ENCODE data around the gene FAM168B.

The FAM168B gene

DNA sequence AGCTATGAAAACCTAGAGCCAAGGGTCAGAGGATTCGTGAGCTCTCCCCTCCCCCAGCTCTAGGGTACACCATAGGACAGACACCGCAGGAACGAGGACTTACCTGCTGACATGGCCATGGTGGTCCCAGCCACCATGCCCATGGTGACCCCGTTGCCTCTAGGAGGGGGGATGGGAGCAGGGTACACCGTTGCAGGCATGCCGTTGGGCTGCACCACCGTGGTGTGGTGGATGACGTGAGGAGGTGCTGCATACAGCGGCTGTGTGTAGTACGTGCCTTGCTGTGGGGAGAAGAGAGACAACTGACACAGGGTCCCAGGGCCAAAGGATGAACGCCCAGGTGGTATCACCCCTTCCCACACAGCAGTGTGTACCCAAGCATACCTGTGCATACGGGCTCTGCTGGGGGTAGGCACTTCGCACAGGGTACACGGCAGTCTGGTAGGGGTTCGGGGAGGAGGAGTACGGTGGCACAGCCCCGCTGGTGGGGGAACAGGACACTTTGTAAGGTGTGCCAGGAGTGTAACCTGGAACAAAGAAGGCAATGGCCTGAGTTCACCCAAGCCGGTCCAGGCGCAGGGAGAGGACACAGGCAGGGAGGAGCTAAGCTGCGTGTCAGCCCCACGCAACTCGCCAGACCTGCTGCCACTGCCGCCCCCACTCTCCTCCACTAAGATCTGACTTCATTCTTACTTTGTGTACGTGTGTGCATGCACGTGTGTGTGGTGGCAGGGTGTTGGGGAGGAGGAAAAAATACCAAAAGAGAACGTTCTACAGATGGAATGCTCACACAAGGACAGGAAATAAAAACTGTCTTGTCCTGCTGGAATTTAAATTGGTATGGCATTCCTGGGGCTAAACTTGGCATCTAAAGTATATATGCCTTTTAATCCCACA, 37.8 kb downstream of the FAM168B start:
- DNase-seq, result no peak

GRCh38 chr2:131054488-131054887, 38.8 kb downstream of the FAM168B start:
- no peak for DNase-seq

- no peak for DNase-seq
Measured at GRCh38 chr2:131052741-131053263, 40.5 kb downstream of the FAM168B start.

- DNase-seq, result no peak
Measured at GRCh38 chr2:131050896-131051295, 42.4 kb downstream of the FAM168B start.

- DNase-seq, result no peak
Measured at GRCh38 chr2:131049150-131049718, 44.0 kb downstream of the FAM168B start.

DNA sequence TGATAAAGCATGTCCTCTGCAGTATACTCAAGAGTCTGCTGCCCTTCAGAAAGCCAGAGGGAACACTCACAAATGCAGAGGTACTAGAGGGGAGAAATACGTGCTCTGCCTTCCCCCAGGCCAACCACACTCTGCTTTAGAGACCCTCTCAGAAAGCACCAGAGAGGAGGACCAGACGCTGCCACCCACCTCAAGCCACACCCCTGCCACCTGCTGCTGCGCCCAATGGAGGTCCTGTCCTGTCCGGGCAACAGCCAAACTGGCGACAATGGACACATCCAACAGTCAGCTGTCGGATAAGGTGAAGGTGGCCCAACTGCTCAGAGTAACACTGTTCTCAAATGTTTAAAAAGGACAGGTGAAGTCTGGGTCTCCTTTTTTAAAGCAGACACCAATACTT, 44.6 kb downstream of the FAM168B start:
- no peak for DNase-seq

DNA sequence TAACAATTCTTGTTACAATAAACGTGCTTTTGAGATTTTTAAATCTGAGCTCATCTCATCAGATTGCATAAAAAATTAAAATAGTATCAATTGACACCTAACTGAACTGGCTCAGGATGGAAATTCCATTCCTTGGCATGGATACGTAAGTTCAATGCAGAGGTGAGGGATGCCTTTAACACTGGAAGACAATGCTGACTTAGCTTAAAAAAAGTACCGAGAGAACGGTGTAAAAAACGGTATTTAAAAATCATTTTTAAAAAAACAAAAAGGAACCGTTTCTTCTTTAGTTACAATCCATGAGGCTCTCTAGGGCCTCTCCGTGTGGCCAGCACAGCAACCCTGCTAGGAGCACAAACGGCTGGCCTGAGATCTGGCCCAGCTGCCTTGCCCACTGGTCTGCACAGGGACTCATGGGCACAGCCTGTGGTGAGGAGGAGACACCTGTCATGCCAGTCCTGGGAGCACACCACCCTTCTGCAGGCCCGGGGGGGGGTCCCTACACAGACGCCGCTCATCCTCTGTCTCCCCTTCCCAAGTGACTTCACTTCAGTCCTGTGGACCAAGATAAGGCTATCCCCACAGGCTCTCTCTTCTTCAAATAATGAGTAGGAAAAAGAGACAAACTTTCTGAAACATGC, 45.2 kb downstream of the FAM168B start:
- DNase-seq, result no peak

DNA sequence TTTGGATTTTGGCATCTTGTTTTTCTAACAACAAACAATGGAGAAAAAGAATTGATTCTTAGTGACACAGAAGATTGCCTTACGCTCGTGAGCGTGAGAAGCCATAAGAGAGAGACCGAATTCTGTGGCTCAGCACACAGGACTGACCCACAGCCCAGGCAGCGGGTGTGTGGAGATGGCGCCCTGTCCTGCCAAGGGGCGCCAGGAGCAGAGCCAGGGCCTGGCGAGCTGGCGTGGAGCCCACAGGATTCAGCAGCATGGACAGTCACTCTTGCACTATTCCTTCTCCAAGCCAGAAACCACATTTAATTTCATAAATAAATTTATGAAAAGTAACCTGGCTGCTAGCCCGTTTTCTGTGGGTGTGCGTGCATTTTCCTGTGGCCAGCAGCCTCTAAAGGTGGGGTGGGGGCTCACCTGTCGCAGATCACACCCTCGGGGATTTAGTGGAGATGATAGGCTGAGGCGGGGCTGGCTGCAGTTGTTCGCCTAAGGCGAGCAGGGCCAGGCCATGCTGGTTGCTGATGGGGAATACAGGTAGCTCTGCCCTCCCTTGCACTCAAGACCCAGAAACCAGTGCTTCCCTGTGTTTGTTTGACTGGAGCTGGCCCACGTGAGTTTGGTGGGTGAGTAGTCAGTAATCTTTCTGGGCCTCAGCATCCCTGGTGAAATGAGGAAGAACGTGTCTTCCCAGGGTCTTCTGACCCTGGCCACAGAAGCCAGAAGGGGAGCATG, 46.2 kb downstream of the FAM168B start:
- no peak for DNase-seq

DNA sequence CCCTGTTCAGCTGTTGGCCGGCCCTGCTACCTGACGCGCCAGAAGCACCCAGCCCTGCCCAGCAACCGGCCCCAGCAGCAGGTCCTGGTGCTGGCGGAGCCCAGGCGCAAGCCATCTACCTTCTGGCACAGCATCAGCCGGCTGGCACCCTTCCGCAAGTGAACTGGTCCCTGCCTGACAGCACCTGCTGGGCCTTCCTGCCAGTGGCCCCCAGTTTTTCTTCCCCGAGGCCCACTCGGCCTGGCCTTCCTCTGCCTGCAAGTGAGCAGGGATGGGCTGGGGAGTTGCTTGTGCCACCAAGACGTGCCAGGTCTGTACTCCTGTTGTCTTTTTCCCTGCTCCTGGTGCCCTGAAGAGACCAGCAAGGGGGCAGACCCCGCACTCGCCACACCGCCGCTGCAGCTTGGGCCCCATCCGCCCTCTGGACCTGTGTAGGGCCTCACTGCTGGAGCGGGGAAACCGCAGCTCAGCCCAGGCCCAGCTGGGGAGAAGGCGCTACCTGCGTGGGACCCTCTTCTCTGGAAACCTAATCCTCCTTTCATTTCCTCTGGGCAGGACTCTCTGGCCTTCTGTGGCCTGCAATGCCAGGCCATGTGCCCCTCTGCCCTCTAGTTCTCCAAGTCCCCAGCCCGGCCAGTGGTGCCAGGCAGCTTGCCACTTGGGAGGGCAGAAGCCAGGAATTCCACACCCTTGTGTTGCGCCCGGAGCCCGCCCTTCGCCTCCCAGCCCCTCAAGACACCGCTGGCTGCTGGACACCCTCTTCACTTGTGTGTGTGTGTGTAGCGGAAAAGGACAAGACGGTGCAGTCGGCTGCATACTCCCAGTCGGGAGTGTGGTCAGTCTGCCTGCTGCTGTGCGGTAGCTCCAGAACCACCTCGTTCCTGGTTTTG, 47.0 kb downstream of the FAM168B start:
- DNase-seq, result no peak

DNA sequence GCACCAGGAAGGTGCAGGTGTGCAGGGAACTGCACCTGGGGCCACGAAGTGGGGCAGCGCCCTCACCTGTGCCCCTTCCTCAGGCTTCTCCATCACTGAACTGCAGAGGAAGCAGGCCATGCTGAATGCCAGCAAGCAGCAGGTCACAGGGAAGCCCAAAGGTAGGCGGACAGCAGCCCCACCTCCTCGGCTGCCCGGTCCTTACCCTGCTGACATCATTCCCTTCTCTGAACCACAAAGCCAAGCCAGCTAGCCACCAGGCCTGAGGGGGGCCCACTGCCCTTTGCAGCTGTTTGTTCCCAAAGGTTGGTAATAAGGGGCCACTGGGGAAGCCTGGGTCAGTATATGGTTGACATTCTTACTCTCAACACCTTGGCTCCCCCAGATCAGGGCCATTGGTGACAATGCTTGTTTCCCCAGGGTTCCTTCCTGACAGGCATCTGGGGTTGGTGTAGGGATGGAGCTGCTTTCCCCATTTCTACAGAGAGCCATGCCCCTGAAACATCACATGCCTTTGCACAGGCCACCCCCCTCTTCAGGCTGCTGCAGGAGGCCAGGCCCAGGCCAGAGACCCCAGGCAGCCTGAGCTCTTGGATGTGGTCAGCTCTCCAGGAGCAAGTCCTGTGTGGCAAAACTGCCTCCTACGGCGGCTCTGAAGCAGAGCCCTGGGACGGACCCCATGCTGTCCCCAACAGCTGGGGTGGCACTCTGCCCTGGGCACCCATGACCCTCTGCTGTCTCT, 47.8 kb downstream of the FAM168B start:
- DNase-seq, result no peak

GRCh38 chr2:131044757-131045150, 48.5 kb downstream of the FAM168B start:
- no peak for DNase-seq

DNA sequence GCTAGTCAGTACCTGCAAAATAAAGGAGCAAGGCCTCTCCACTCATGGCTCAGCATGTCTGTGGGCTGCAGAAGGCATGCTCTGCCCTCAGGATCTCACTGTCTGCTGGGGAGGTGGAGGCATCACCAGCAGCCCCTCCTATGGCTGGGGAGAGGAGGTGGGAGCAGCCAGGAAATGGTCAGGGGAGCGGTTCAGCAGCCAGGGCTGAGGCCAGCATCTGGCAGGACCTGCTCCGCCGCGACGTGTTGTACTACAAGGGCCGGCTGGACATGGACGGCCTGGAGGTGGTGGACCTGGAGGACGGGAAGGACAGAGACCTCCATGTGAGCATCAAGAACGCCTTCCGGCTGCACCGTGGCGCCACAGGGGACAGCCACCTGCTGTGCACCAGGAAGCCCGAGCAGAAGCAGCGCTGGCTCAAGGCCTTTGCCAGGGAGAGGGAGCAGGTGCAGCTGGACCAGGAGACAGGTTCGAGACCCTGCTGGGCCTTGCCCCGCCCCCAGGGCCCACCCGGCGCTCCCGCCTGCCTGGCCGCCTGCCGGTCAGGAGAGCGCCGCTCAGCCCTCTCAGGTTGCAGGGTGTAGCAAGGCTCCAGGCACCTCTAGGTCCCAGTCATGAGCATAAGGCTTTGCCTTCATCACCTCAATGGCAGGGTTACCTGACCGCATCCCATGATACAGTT, 49.0 kb downstream of the FAM168B start:
- DNase-seq, result no peak

GRCh38 chr2:131043199-131044074, 49.8 kb downstream of the FAM168B start:
- DNase-seq, result no peak

DNA sequence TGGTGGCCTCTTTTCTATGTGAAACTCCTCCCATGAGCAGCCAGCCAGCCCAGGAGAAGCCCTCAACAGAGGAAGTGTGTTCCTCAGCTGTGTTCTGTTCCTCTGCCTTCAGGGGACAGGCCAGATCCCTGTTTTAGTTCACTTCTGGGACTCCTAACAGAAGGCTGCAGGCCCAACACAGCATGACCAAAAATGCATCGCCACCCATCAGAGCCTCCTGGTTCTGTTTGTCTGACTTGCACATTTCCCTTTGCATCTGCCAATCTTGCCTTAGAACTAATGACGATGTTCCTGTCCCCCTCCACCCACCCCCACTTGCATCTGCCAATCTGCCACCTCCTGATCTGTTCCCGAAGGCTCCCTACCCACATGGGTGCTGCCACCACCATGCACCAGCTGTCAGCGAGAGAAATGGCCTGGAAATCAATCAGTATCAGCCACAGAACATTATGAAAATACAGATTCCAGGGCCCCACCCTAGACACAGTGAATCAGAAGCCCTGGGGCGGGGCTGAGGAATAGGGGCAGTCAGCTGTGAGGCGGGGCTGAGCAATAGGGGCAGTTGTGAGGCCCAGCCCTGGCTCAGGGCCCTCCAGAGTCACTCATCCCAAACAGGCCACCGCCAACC, 51.0 kb downstream of the FAM168B start:
- no peak for DNase-seq

DNA sequence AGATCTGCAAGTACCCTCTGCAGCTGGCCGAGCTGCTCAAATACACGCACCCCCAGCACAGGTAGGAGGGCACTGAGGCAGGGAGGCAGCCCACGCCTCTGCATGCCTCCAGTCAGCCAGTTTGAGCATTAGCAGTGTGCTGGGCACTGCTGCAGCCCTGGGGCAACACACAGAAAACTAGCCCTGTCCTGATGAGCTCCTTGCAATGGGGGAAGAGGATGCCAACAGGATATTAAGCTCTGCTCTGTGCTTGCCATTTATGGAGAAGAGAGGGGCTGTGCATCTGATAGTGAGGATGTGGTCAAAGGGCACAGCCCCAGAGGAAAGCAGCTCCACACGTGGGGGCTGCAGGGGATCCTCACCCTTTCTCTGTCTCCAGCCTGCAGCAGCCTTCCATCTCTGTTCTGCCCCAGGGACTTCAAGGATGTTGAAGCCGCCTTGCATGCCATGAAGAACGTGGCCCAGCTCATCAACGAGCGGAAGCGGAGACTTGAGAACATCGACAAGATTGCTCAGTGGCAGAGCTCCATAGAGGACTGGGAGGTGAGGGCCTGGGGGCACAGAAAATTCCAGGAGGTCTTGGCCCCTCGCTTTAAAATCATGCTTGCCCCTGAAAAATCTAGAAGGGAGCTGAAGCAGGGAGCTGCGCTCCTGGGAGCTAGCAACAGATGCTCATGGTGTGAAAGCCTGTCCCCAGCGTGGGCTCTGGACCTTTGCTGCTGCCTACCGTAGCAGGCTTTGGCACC, 51.7 kb downstream of the FAM168B start:
- DNase-seq, result no peak

DNA sequence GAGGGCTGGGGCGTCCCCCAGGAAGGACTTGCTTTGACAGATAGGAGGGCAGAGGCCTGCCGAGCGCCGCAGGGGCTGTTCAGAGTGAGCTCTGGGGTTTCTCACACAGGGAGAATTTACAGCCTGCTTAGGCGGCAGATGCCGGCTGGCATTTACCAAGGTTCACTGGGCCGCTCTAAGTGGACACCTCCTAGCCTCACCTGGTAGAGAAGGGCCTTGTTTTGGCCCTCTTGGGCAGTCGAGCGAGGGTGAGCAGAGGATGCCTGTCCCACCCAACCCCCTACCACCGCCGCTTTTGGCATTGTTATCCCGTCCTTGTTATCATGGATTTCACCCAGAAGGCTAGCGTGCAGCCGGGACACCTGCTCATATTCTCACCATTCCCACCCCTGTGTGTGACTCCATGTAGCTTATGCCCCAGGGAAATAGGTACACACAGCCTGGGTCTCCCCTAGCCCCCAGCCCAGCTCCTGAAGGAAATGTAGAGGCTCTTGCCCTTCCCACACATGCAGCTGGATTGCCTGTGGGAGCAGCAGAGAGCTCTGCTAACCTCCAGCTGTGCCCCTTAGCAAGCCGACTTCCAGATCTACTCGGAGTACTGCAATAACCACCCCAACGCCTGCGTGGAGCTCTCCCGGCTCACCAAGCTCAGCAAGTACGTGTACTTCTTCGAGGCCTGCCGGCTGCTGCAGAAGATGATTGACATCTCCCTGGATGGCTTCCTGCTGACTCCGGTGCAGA, 52.4 kb downstream of the FAM168B start:
- DNase-seq, result peak; percentile 15

DNA sequence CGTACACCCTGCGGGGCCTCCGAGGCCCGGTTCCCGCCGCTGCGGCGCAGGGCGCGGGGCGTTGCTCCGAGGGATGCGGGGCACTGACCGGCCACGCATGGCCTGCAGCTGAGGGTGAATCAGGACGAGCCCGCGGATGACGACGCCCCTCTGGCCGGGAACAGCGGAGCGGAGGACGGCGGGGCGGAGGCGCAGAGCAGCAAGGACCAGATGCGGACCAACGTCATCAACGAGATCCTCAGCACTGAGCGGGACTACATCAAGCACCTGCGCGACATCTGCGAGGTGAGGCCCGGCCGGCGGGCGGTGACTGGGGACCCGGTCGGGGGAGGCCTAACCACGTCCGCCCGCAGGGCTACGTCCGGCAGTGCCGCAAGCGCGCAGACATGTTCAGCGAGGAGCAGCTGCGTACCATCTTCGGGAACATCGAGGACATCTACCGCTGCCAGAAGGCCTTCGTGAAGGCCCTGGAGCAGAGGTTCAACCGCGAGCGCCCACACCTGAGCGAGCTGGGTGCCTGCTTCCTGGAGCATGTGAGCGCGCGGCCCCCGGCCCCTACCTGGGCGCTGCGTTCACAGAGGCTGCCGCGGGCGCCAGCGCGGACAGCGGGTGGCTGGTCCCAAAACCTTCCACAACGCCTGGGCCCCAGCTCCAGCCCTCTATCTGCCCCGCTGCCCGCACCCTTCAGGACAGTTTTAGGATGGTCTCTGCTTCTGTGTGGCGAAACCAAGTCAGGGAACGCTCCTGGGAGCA, 53.2 kb downstream of the FAM168B start:
- DNase-seq, result peak; percentile 16

Measured in stimulated activated CD4-positive, alpha-beta T cell treated with anti-CD3 and anti-CD28 coated beads, Interleukin-4, amount 100 ng/mL, for 24 hours (primary cell).